Right atrium auricular region (tissue), 2 donors: ENCODE results near the gene HRC. TPM values are rescaled to one million over a fixed set of nuclear protein-coding genes. Genes with fewer than 3 reads are reported as not detected.

Experiments
- DNase-seq: peaks from one replicate; pipeline ENCODE4 v3.0.0-alpha.2; 2019; ENCODE audit warnings: low spot score
- H3K27ac ChIP-seq, 2 donors: fragments of 200-600 bp; sonication (generic); 1 replicate in 1 of 2; 2 replicates in 1 of 2; pipeline ENCODE4 v1.5.1; 2016 to 2019
- H3K27me3 ChIP-seq, 2 donors: fragments of 200-600 bp; sonication (generic); one replicate each; pipeline versions ENCODE4 v1.5.1 to v1.6.0; 2017 to 2019
- H3K36me3 ChIP-seq: fragments of 200-600 bp; sonication (generic); one replicate; pipeline ENCODE4 v1.5.1; 2016
- H3K4me1 ChIP-seq, 2 donors: fragments of 200-600 bp; sonication (generic); one replicate each; pipeline versions ENCODE4 v1.5.1 to v1.6.0; 2017 to 2019
- H3K4me3 ChIP-seq, 2 donors: fragments of 200-600 bp; sonication (generic); 1 replicate in 1 of 2; 2 replicates in 1 of 2; pipeline ENCODE4 v1.5.1; 2017 to 2019; ENCODE audit warnings: mild to moderate bottlenecking in 1 of 2, moderate library complexity in 1 of 2
- H3K9me3 ChIP-seq, 2 donors: fragments of 200-600 bp; sonication (generic); one replicate each; pipeline ENCODE4 v1.5.1; 2019
- total RNA-seq, 2 donors: library from RNA; depleted of rRNA; stranded (reverse); fragments of >200 nt; gene quantifications; one replicate each; pipeline ENCODE4 v1.1.0, GENCODE V29; 2016
- TF ChIP-seq, protein P1 (sequence below), 2 donors: fragments of 200-600 bp; sonication (generic); IDR thresholded peaks; one replicate each; pipeline ENCODE4 v1.5.1; 2019; ENCODE audit warnings: antibody characterized with exemption in 2 of 2

The HRC gene
- total RNA-seq, 2 donors from 2014 or later = 558 to 1,164 TPM

GRCh38 chr19:49103331-49104085 is 51.7 kb downstream of the HRC start:
- Histone ChIP-seq H3K27ac (no peak overlapping the region), H3K27me3 (no peaks in the 10 kb centered on the region), H3K36me3 (peaks cover 96% of the 10 kb centered on the region), H3K9me3 (no peaks in the 10 kb centered on the region), H3K4me3 (no peak overlapping the region), H3K4me1 (no peaks in the 10 kb centered on the region)
- TF ChIP-seq, protein P1, sequence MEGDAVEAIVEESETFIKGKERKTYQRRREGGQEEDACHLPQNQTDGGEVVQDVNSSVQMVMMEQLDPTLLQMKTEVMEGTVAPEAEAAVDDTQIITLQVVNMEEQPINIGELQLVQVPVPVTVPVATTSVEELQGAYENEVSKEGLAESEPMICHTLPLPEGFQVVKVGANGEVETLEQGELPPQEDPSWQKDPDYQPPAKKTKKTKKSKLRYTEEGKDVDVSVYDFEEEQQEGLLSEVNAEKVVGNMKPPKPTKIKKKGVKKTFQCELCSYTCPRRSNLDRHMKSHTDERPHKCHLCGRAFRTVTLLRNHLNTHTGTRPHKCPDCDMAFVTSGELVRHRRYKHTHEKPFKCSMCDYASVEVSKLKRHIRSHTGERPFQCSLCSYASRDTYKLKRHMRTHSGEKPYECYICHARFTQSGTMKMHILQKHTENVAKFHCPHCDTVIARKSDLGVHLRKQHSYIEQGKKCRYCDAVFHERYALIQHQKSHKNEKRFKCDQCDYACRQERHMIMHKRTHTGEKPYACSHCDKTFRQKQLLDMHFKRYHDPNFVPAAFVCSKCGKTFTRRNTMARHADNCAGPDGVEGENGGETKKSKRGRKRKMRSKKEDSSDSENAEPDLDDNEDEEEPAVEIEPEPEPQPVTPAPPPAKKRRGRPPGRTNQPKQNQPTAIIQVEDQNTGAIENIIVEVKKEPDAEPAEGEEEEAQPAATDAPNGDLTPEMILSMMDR (IDR thresholded peaks at IDR 0.05) = no peak
- no peak for DNase-seq

DNA sequence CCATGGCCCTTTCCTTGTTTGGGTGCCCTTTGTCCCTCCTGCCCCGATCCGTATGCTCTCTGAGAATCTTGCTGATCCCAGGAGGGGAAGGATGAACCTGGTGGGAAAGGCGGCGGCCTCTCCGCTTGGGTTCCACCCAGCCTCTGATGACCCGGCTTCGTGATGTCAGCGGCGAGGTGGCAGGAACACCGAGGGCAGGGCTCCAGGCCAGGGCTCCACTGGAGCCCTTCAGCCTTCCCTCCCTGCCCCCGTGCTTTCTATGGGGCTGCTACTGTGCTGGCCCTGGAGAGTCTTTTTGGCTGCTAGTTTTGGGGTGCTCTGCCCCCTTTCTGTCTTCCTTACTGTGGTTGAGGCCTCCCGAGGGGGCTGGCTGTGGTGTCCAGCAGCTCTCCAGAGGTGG is 52.9 kb downstream of the HRC start:
- no peak for DNase-seq
- Histone ChIP-seq H3K27ac (no peak overlapping the region), H3K4me1 (peaks cover 0 to 12% of the 10 kb centered on the region in 2 donors), H3K36me3 (peaks cover 96% of the 10 kb centered on the region), H3K4me3 (no peak overlapping the region), H3K9me3 (no peaks in the 10 kb centered on the region), H3K27me3 (no peaks in the 10 kb centered on the region)
- TF ChIP-seq, protein P1 (IDR thresholded peaks at IDR 0.05) = no peak

Other genes starting within 250 kb of the HRC start
- not detected for gene DHDH, start 221.7 kb downstream of the HRC start, total RNA-seq
- 10 to 100 TPM; 10.7 to 21.2 TPM for gene BAX, start 200.5 kb downstream of the HRC start, total RNA-seq
- 1,000 to 10,000 TPM; 1,493 to 3,053 TPM for gene FTL, start 190.1 kb downstream of the HRC start, total RNA-seq
- gene GYS1, start 162.1 kb downstream of the HRC start, total RNA-seq = 10 to 100 TPM; 72.1 to 88.1 TPM
- gene RUVBL2, start 161.5 kb downstream of the HRC start, total RNA-seq = 10 to 100 TPM; 49.1 to 87.7 TPM
- gene LHB, start 138.3 kb downstream of the HRC start, total RNA-seq = not detected
- gene CGB3, start 131.1 kb downstream of the HRC start, total RNA-seq = not detected
- not detected for gene CGB2, start 123.5 kb downstream of the HRC start, total RNA-seq
- not detected for gene CGB1, start 118.5 kb downstream of the HRC start, total RNA-seq
- gene CGB5, start 111.5 kb downstream of the HRC start, total RNA-seq = not detected
- not detected for gene CGB8, start 106.3 kb downstream of the HRC start, total RNA-seq
- not detected for gene CGB7, start 97.6 kb downstream of the HRC start, total RNA-seq
- gene NTF4, start 90.6 kb downstream of the HRC start, total RNA-seq = not detected
- 1 to 10 TPM in 1 of 2 donors, under 1 TPM in 1; 0.35 to 3.2 TPM for gene KCNA7, start 82.7 kb downstream of the HRC start, total RNA-seq
- 10 to 100 TPM; 62.7 to 89.4 TPM for gene SNRNP70, start 69.9 kb downstream of the HRC start, total RNA-seq
- gene LIN7B, start 41.0 kb downstream of the HRC start, total RNA-seq = 10 to 100 TPM; 31.5 to 35.0 TPM
- 1 to 10 TPM; 3.1 to 5.9 TPM for gene C19orf73, start 36.3 kb downstream of the HRC start, total RNA-seq
- 1 to 10 TPM; 5.0 to 6.8 TPM for gene PPFIA3, start 35.9 kb downstream of the HRC start, total RNA-seq
- gene TRPM4, start 2.4 kb upstream of the HRC start, total RNA-seq = 10 to 100 TPM; 20.6 to 22.8 TPM
- under 1 TPM; 0.56 to 0.90 TPM for gene SLC6A16, start 169.8 kb upstream of the HRC start, total RNA-seq
- 10 to 100 TPM in 1 of 2 donors, 1 to 10 TPM in 1; 2.6 to 12.1 TPM for gene CD37, start 180.0 kb upstream of the HRC start, total RNA-seq
- 10 to 100 TPM; 39.8 to 45.3 TPM for gene TEAD2, start 207.0 kb upstream of the HRC start, total RNA-seq
- gene DKKL1, start 208.5 kb upstream of the HRC start, total RNA-seq = not detected
- not detected for gene KASH5, start 232.9 kb upstream of the HRC start, total RNA-seq